Naive B cell (primary cell): ENCODE measurements around the gene SFTPB. TPM values are rescaled to one million over a fixed set of nuclear protein-coding genes. Genes with fewer than 3 reads are reported as not detected.

Experiments
- ATAC-seq, 2 donors: fragments of 150-1000 bp; cut with Tn5 transposase; 2 replicates each; pipeline ENCODE4 v1.10.0; 2021; ENCODE audit warnings: low read depth in 2 of 2, mild to moderate bottlenecking in 2 of 2, moderate library complexity in 2 of 2
- DNase-seq: peaks from one replicate; pipeline ENCODE4 v3.0.0; 2022
- H3K27ac Mint-ChIP-seq, 6 donors: one replicate each; pipeline ENCODE4 v1.8.0; 2020 to 2022; ENCODE audit warnings: mild to moderate bottlenecking in 6 of 6, mixed read lengths in 6 of 6, moderate library complexity in 5 of 6, inconsistent platforms in 2 of 6
- H3K27me3 Mint-ChIP-seq, 3 donors: one replicate each; pipeline ENCODE4 v1.8.0; 2021 to 2022; ENCODE audit warnings: mixed read lengths in 3 of 3, mild to moderate bottlenecking in 1 of 3
- H3K36me3 Mint-ChIP-seq, 2 donors: one replicate each; pipeline ENCODE4 v1.8.0; 2020 to 2022; ENCODE audit warnings: mixed read lengths in 2 of 2, inconsistent platforms in 1 of 2, mild to moderate bottlenecking in 1 of 2
- H3K4me1 Mint-ChIP-seq, 3 donors: one replicate each; pipeline ENCODE4 v1.8.0; 2020 to 2022; ENCODE audit warnings: mixed read lengths in 3 of 3, inconsistent platforms in 1 of 3, mild to moderate bottlenecking in 1 of 3, moderate library complexity in 1 of 3
- H3K4me3 Mint-ChIP-seq, 8 donors: one replicate each; pipeline ENCODE4 v1.8.0; 2020 to 2022; ENCODE audit warnings: mild to moderate bottlenecking in 8 of 8, mixed read lengths in 8 of 8, moderate library complexity in 8 of 8, inconsistent platforms in 2 of 8
- H3K9me3 Mint-ChIP-seq, 7 donors: one replicate each; pipeline ENCODE4 v1.8.0; 2020 to 2022; ENCODE audit warnings: mixed read lengths in 7 of 7, mild to moderate bottlenecking in 5 of 7, inconsistent platforms in 2 of 7, moderate library complexity in 1 of 7
- polyA plus RNA-seq, 6 donors: library from polyadenylated mRNA; unstranded; fragments of 300-500 nt; fragmentation: Illumina TruSeq; gene quantifications; one replicate each; pipeline ENCODE4 v1.2.3, GENCODE V29; 2021; ENCODE audit warnings: low read depth in 6 of 6

The SFTPB gene
- polyA plus RNA-seq, 6 donors from 2014 or later, result not detected

GRCh38 chr2:85697716-85698115 lies 29.7 kb upstream of the SFTPB start:
- Mint-ChIP-seq H3K4me1 (peaks cover 0 to 4% (median 2%) of the 10 kb centered on the region in 3 donors), H3K9me3 (peaks cover 0 to 3% (median 0%) of the 10 kb centered on the region in 7 donors), H3K27me3 (peaks cover 0 to 15% (median 0%) of the 10 kb centered on the region in 3 donors), H3K27ac (peak overlapping the region in 1 of 6 donors; percentile 52), H3K36me3 (no peaks in the 10 kb centered on the region), H3K4me3 (no peak overlapping the region)
- DNase-seq, result no peak
- no peak for ATAC-seq

- Mint-ChIP-seq H3K27me3 (peaks cover 0 to 19% (median 0%) of the 10 kb centered on the region in 3 donors), H3K27ac (no peak overlapping the region), H3K4me1 (peaks cover 0 to 4% (median 2%) of the 10 kb centered on the region in 3 donors), H3K4me3 (no peak overlapping the region), H3K9me3 (peaks cover 0 to 3% (median 0%) of the 10 kb centered on the region in 7 donors), H3K36me3 (no peaks in the 10 kb centered on the region)
- DNase-seq (no peak), ATAC-seq (no peak)
These were observed 29.1 kb upstream of the SFTPB start for GRCh38 chr2:85697096-85697495.

GRCh38 chr2:85695691-85696668 lies 28.0 kb upstream of the SFTPB start:
- H3K4me3 Mint-ChIP-seq, result no peak overlapping the region
- H3K4me1 Mint-ChIP-seq, result peaks cover 0 to 4% (median 2%) of the 10 kb centered on the region in 3 donors
- no peak for ATAC-seq
- H3K36me3 Mint-ChIP-seq, result no peaks in the 10 kb centered on the region
- H3K27me3 Mint-ChIP-seq, result peaks cover 0 to 19% (median 0%) of the 10 kb centered on the region in 3 donors
- H3K9me3 Mint-ChIP-seq, result peaks cover 0 to 3% (median 0%) of the 10 kb centered on the region in 7 donors
- no peak for DNase-seq
- peak overlapping the region in 1 of 6 donors; percentile 74 for H3K27ac Mint-ChIP-seq

GRCh38 chr2:85695121-85695520 lies 27.1 kb upstream of the SFTPB start:
- H3K4me3 Mint-ChIP-seq, result no peak overlapping the region
- no peaks in the 10 kb centered on the region for H3K36me3 Mint-ChIP-seq
- DNase-seq, result no peak
- peaks cover 0 to 3% (median 0%) of the 10 kb centered on the region in 7 donors for H3K9me3 Mint-ChIP-seq
- peaks cover 0 to 24% (median 0%) of the 10 kb centered on the region in 3 donors for H3K27me3 Mint-ChIP-seq
- no peak overlapping the region for H3K27ac Mint-ChIP-seq
- H3K4me1 Mint-ChIP-seq, result peaks cover 0 to 4% (median 2%) of the 10 kb centered on the region in 3 donors
- ATAC-seq, result no peak

- DNase-seq (no peak), ATAC-seq (no peak)
- Mint-ChIP-seq H3K36me3 (no peaks in the 10 kb centered on the region), H3K4me3 (no peak within 1 kb of the TSS), H3K27me3 (peaks cover 0 to 24% (median 0%) of the 10 kb centered on the region in 3 donors), H3K9me3 (peaks cover 0 to 2% (median 0%) of the 10 kb centered on the region in 7 donors), H3K27ac (peak within 1 kb of the TSS in 1 of 6 donors; percentile 49), H3K4me1 (peaks cover 0 to 4% (median 2%) of the 10 kb centered on the region in 3 donors)
These were observed 26.3 kb upstream of the SFTPB start, which contains the start of gene GNLY for GRCh38 chr2:85694052-85695025. Gene GNLY (plus strand): TSS chr2:85694358. CDS start chr2:85694419, 61 bp downstream.

- Mint-ChIP-seq H3K4me3 (peak overlapping the region in 1 of 8 donors; percentile 29), H3K9me3 (peaks cover 0 to 5% (median 0%) of the 10 kb centered on the region in 7 donors), H3K4me1 (no peaks in the 10 kb centered on the region), H3K27me3 (peaks cover 0 to 18% (median 0%) of the 10 kb centered on the region in 3 donors), H3K36me3 (no peaks in the 10 kb centered on the region), H3K27ac (no peak overlapping the region)
- ATAC-seq (no peak), DNase-seq (no peak)
These were observed 24.1 kb upstream of the SFTPB start for GRCh38 chr2:85692039-85692645.

GRCh38 chr2:85690932-85691331 lies 22.9 kb upstream of the SFTPB start:
- DNase-seq (no peak), ATAC-seq (no peak)
- H3K27ac Mint-ChIP-seq, result no peak overlapping the region
- peaks cover 0 to 5% (median 0%) of the 10 kb centered on the region in 7 donors for H3K9me3 Mint-ChIP-seq
- no peaks in the 10 kb centered on the region for H3K36me3 Mint-ChIP-seq
- H3K4me1 Mint-ChIP-seq, result no peaks in the 10 kb centered on the region
- peaks cover 0 to 12% (median 0%) of the 10 kb centered on the region in 3 donors for H3K27me3 Mint-ChIP-seq
- H3K4me3 Mint-ChIP-seq, result no peak overlapping the region

- ATAC-seq, result no peak
- Mint-ChIP-seq H3K9me3 (peaks cover 0 to 5% (median 0%) of the 10 kb centered on the region in 7 donors), H3K4me3 (no peak overlapping the region)
These were observed 16.8 kb upstream of the SFTPB start for GRCh38 chr2:85684806-85685205.

GRCh38 chr2:85684380-85684779 lies 16.4 kb upstream of the SFTPB start:
- Mint-ChIP-seq H3K9me3 (peaks cover 0 to 5% (median 0%) of the 10 kb centered on the region in 7 donors), H3K4me1 (peaks cover 0 to 4% (median 0%) of the 10 kb centered on the region in 3 donors), H3K27me3 (peaks cover 0 to 16% (median 13%) of the 10 kb centered on the region in 3 donors), H3K4me3 (no peak overlapping the region), H3K27ac (no peak overlapping the region), H3K36me3 (no peaks in the 10 kb centered on the region)
- ATAC-seq (no peak), DNase-seq (no peak)

More at GRCh38 chr2:85684806-85685205, 16.8 kb upstream of the SFTPB start:
- Mint-ChIP-seq H3K36me3 (no peaks in the 10 kb centered on the region), H3K4me1 (no peaks in the 10 kb centered on the region), H3K27ac (no peak overlapping the region), H3K27me3 (peaks cover 0 to 16% (median 13%) of the 10 kb centered on the region in 3 donors)
- DNase-seq, result no peak

- no peak overlapping the region for H3K27ac Mint-ChIP-seq
- no peak for DNase-seq
- H3K4me3 Mint-ChIP-seq, result no peak overlapping the region
- peaks cover 0 to 27% (median 13%) of the 10 kb centered on the region in 3 donors for H3K27me3 Mint-ChIP-seq
- ATAC-seq, result no peak
- no peaks in the 10 kb centered on the region for H3K9me3 Mint-ChIP-seq
- H3K4me1 Mint-ChIP-seq, result peaks cover 0 to 6% (median 0%) of the 10 kb centered on the region in 3 donors
- no peaks in the 10 kb centered on the region for H3K36me3 Mint-ChIP-seq
These were observed 14.4 kb upstream of the SFTPB start for GRCh38 chr2:85682378-85682777.

- H3K4me1 Mint-ChIP-seq, result peaks cover 0 to 6% (median 0%) of the 10 kb centered on the region in 3 donors
- DNase-seq (no peak), ATAC-seq (no peak)
- no peaks in the 10 kb centered on the region for H3K9me3 Mint-ChIP-seq
- peaks cover 0 to 27% (median 13%) of the 10 kb centered on the region in 3 donors for H3K27me3 Mint-ChIP-seq
- no peak overlapping the region for H3K4me3 Mint-ChIP-seq
- no peaks in the 10 kb centered on the region for H3K36me3 Mint-ChIP-seq
- no peak overlapping the region for H3K27ac Mint-ChIP-seq
These were observed 13.8 kb upstream of the SFTPB start for GRCh38 chr2:85681776-85682175.

- no peaks in the 10 kb centered on the region for H3K36me3 Mint-ChIP-seq
- H3K4me1 Mint-ChIP-seq, result peaks cover 0 to 6% (median 0%) of the 10 kb centered on the region in 3 donors
- no peak for DNase-seq
- no peak for ATAC-seq
- H3K27ac Mint-ChIP-seq, result peak overlapping the region in 1 of 6 donors; percentile 8
- H3K4me3 Mint-ChIP-seq, result no peak overlapping the region
- peaks cover 0 to 27% (median 13%) of the 10 kb centered on the region in 3 donors for H3K27me3 Mint-ChIP-seq
- no peaks in the 10 kb centered on the region for H3K9me3 Mint-ChIP-seq
These were observed 13.4 kb upstream of the SFTPB start for GRCh38 chr2:85681372-85681763.
